ENCODE results near the gene PARD3.

Gene PARD3

GRCh38 chr10:34081948-34082347 is 733.1 kb downstream of the PARD3 start:
- H3K4me1 ChIP-seq (ENCODE audit: control insufficient read depth, insufficient read depth, low read length) = no peaks in the 10 kb centered on the region
- no peaks in the 10 kb centered on the region for H3K36me3 ChIP-seq (ENCODE audit: control insufficient read depth, insufficient read depth, low read length)
- no peak overlapping the region for H3K4me3 ChIP-seq (ENCODE audit: insufficient read depth, low read depth, low read length)
- H3K9me3 ChIP-seq (ENCODE audit: control insufficient read depth, low read length) = no peaks in the 10 kb centered on the region
- no peak overlapping the region for H3K27ac ChIP-seq (ENCODE audit: insufficient read depth, low read depth, low read length, poor library complexity, severe bottlenecking)
- 91 to 93% methylated on average over 11 of the region's 11 CpGs for WGBS, 2 experiments
- no peaks in the 10 kb centered on the region for H3K27me3 ChIP-seq (ENCODE audit: control insufficient read depth, insufficient read depth, low read length, poor library complexity, severe bottlenecking)

- Histone ChIP-seq H3K4me1 (ENCODE audit: control insufficient read depth, insufficient read depth, low read length) (no peaks in the 10 kb centered on the region), H3K9me3 (ENCODE audit: control insufficient read depth, low read length) (no peaks in the 10 kb centered on the region), H3K27ac (ENCODE audit: insufficient read depth, low read depth, low read length, poor library complexity, severe bottlenecking) (no peak overlapping the region), H3K36me3 (ENCODE audit: control insufficient read depth, insufficient read depth, low read length) (no peaks in the 10 kb centered on the region), H3K4me3 (ENCODE audit: insufficient read depth, low read depth, low read length) (no peak overlapping the region), H3K27me3 (ENCODE audit: control insufficient read depth, insufficient read depth, low read length, poor library complexity, severe bottlenecking) (no peaks in the 10 kb centered on the region)
- WGBS, 2 experiments = 94 to 97% methylated on average over 6 of the region's 6 CpGs
These were observed 733.8 kb downstream of the PARD3 start for GRCh38 chr10:34081347-34081743.

GRCh38 chr10:34080485-34081346 is 734.4 kb downstream of the PARD3 start:
- Histone ChIP-seq H3K27me3 (ENCODE audit: control insufficient read depth, insufficient read depth, low read length, poor library complexity, severe bottlenecking) (no peaks in the 10 kb centered on the region), H3K4me1 (ENCODE audit: control insufficient read depth, insufficient read depth, low read length) (no peaks in the 10 kb centered on the region), H3K4me3 (ENCODE audit: insufficient read depth, low read depth, low read length) (no peak overlapping the region), H3K27ac (ENCODE audit: insufficient read depth, low read depth, low read length, poor library complexity, severe bottlenecking) (no peak overlapping the region), H3K36me3 (ENCODE audit: control insufficient read depth, insufficient read depth, low read length) (no peaks in the 10 kb centered on the region), H3K9me3 (ENCODE audit: control insufficient read depth, low read length) (no peaks in the 10 kb centered on the region)
- 95 to 96% methylated on average over 16 of the region's 16 CpGs for WGBS, 2 experiments

- Histone ChIP-seq H3K9me3 (ENCODE audit: control insufficient read depth, low read length) (no peaks in the 10 kb centered on the region), H3K4me3 (ENCODE audit: insufficient read depth, low read depth, low read length) (no peak overlapping the region), H3K27ac (ENCODE audit: insufficient read depth, low read depth, low read length, poor library complexity, severe bottlenecking) (no peak overlapping the region), H3K36me3 (ENCODE audit: control insufficient read depth, insufficient read depth, low read length) (no peaks in the 10 kb centered on the region), H3K27me3 (ENCODE audit: control insufficient read depth, insufficient read depth, low read length, poor library complexity, severe bottlenecking) (no peaks in the 10 kb centered on the region), H3K4me1 (ENCODE audit: control insufficient read depth, insufficient read depth, low read length) (no peaks in the 10 kb centered on the region)
- WGBS, 2 experiments = 93% methylated on average over 17 of the region's 17 CpGs
These were observed 735.2 kb downstream of the PARD3 start for GRCh38 chr10:34079702-34080484.

- Histone ChIP-seq H3K27ac (ENCODE audit: insufficient read depth, low read depth, low read length, poor library complexity, severe bottlenecking) (no peak overlapping the region), H3K4me3 (ENCODE audit: insufficient read depth, low read depth, low read length) (no peak overlapping the region), H3K36me3 (ENCODE audit: control insufficient read depth, insufficient read depth, low read length) (no peaks in the 10 kb centered on the region), H3K27me3 (ENCODE audit: control insufficient read depth, insufficient read depth, low read length, poor library complexity, severe bottlenecking) (no peaks in the 10 kb centered on the region), H3K4me1 (ENCODE audit: control insufficient read depth, insufficient read depth, low read length) (no peaks in the 10 kb centered on the region), H3K9me3 (ENCODE audit: control insufficient read depth, low read length) (no peaks in the 10 kb centered on the region)
- WGBS, 2 experiments = 94% methylated on average over 21 to 22 of the region's 22 CpGs
These were observed 736.2 kb downstream of the PARD3 start for GRCh38 chr10:34078745-34079470.

- H3K4me1 ChIP-seq (ENCODE audit: control insufficient read depth, insufficient read depth, low read length) = no peaks in the 10 kb centered on the region
These were observed 736.9 kb downstream of the PARD3 start for GRCh38 chr10:34078017-34078744.

GRCh38 chr10:34076443-34076842 is 738.7 kb downstream of the PARD3 start:
- Histone ChIP-seq H3K36me3 (ENCODE audit: control insufficient read depth, insufficient read depth, low read length) (no peaks in the 10 kb centered on the region), H3K27me3 (ENCODE audit: control insufficient read depth, insufficient read depth, low read length, poor library complexity, severe bottlenecking) (no peaks in the 10 kb centered on the region), H3K27ac (ENCODE audit: insufficient read depth, low read depth, low read length, poor library complexity, severe bottlenecking) (no peak overlapping the region), H3K4me1 (ENCODE audit: control insufficient read depth, insufficient read depth, low read length) (no peaks in the 10 kb centered on the region), H3K9me3 (ENCODE audit: control insufficient read depth, low read length) (no peaks in the 10 kb centered on the region), H3K4me3 (ENCODE audit: insufficient read depth, low read depth, low read length) (no peak overlapping the region)

More at GRCh38 chr10:34078017-34078744, 736.9 kb downstream of the PARD3 start:
- Histone ChIP-seq H3K27ac (ENCODE audit: insufficient read depth, low read depth, low read length, poor library complexity, severe bottlenecking) (no peak overlapping the region), H3K9me3 (ENCODE audit: control insufficient read depth, low read length) (no peaks in the 10 kb centered on the region), H3K4me3 (ENCODE audit: insufficient read depth, low read depth, low read length) (no peak overlapping the region), H3K36me3 (ENCODE audit: control insufficient read depth, insufficient read depth, low read length) (no peaks in the 10 kb centered on the region), H3K27me3 (ENCODE audit: control insufficient read depth, insufficient read depth, low read length, poor library complexity, severe bottlenecking) (no peaks in the 10 kb centered on the region)
- WGBS, 2 experiments = 86 to 92% methylated on average over 4 of the region's 4 CpGs

- Histone ChIP-seq H3K27me3 (ENCODE audit: control insufficient read depth, insufficient read depth, low read length, poor library complexity, severe bottlenecking) (no peaks in the 10 kb centered on the region), H3K4me3 (ENCODE audit: insufficient read depth, low read depth, low read length) (no peak overlapping the region), H3K27ac (ENCODE audit: insufficient read depth, low read depth, low read length, poor library complexity, severe bottlenecking) (no peak overlapping the region), H3K4me1 (ENCODE audit: control insufficient read depth, insufficient read depth, low read length) (no peaks in the 10 kb centered on the region), H3K36me3 (ENCODE audit: control insufficient read depth, insufficient read depth, low read length) (no peaks in the 10 kb centered on the region), H3K9me3 (ENCODE audit: control insufficient read depth, low read length) (no peaks in the 10 kb centered on the region)
- 92 to 93% methylated on average over 6 of the region's 6 CpGs for WGBS, 2 experiments
These were observed 739.7 kb downstream of the PARD3 start for GRCh38 chr10:34075254-34075926.

- Histone ChIP-seq H3K4me3 (ENCODE audit: insufficient read depth, low read depth, low read length) (no peak overlapping the region), H3K4me1 (ENCODE audit: control insufficient read depth, insufficient read depth, low read length) (no peaks in the 10 kb centered on the region)
- WGBS, 2 experiments = 92 to 100% methylated on average over 3 of the region's 3 CpGs
These were observed 741.0 kb downstream of the PARD3 start for GRCh38 chr10:34074051-34074450.

More at GRCh38 chr10:34074051-34074450, 741.0 kb downstream of the PARD3 start:
- H3K27me3 ChIP-seq (ENCODE audit: control insufficient read depth, insufficient read depth, low read length, poor library complexity, severe bottlenecking) = no peaks in the 10 kb centered on the region
- no peaks in the 10 kb centered on the region for H3K9me3 ChIP-seq (ENCODE audit: control insufficient read depth, low read length)
- H3K36me3 ChIP-seq (ENCODE audit: control insufficient read depth, insufficient read depth, low read length) = no peaks in the 10 kb centered on the region
- H3K27ac ChIP-seq (ENCODE audit: insufficient read depth, low read depth, low read length, poor library complexity, severe bottlenecking) = no peak overlapping the region

Measured in ectodermal cell (in vitro differentiated cells).